ENCODE results near the gene HOXB9.

- TF ChIP-seq CTCF (IDR thresholded peaks at IDR 0.05) (no peak), POLR2A (IDR thresholded peaks at IDR 0.05) (no peak), POLR2AphosphoS5 (IDR thresholded peaks at IDR 0.05) (no peak)
These were observed 6.2 kb downstream of the HOXB9 start for GRCh38 chr17:48619826-48620449.
